ENCODE results near the gene CCSER1.

The CCSER1 gene

DNA sequence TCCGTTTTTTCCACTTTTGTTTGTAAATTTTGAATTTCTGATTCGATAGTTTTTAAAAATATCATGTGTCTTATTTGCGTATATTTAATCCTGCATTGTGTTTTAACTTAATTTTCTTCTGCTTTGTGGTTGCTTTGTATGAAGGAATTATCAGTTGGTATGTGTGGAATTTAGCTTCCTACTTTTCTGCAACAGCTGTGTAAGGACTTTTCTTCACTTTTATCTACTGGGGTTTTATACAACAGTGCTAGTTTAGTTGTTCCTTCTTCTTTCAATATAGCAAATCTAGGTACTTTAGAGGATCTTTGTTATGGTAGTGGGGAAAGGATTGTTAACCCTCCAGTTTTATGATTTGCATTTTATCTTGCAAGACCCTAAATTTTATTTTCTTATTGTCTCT, 410.3 kb downstream of the CCSER1 start:
- no peaks in the 10 kb centered on the region for H3K27me3 ChIP-seq (ENCODE audit: insufficient read depth, low read length)
- TF ChIP-seq EZH2 (IDR thresholded peaks at IDR 0.05; ENCODE audit: borderline replicate concordance, low read length) (no peak), CTCF (IDR thresholded peaks at IDR 0.05; ENCODE audit: low read length) (no peak)
- H3K9me2 ChIP-seq (ENCODE audit: low read depth, low read length), result no peaks in the 10 kb centered on the region
- H3K79me2 ChIP-seq (ENCODE audit: insufficient read depth, low read length), result no peaks in the 10 kb centered on the region
- no peaks in the 10 kb centered on the region for H3F3A ChIP-seq (ENCODE audit: insufficient read depth, low read length)
- H3K4me3 ChIP-seq (ENCODE audit: low read depth, low read length, poor library complexity, severe bottlenecking), result no peak overlapping the region
- H4K20me1 ChIP-seq (ENCODE audit: insufficient read depth, low read length), result no peaks in the 10 kb centered on the region
- no peak overlapping the region for H3K9ac ChIP-seq (ENCODE audit: low read length)
- no peak overlapping the region for H2AFZ ChIP-seq (ENCODE audit: low read length)
- no peaks in the 10 kb centered on the region for H3K9me3 ChIP-seq (ENCODE audit: low read length)
- no peak overlapping the region for H3K4me2 ChIP-seq (ENCODE audit: low read length)
- H3K4me1 ChIP-seq (ENCODE audit: insufficient read depth, low read length, severe bottlenecking), result no peaks in the 10 kb centered on the region
- H3K36me3 ChIP-seq (ENCODE audit: insufficient read depth, low read length), result no peaks in the 10 kb centered on the region
- H3K27ac ChIP-seq (ENCODE audit: low read depth, low read length, poor library complexity, severe bottlenecking), result no peak overlapping the region

GRCh38 chr4:90540536-90540935, 413.3 kb downstream of the CCSER1 start:
- Histone ChIP-seq H3K79me2 (ENCODE audit: insufficient read depth, low read length) (no peaks in the 10 kb centered on the region), H3K9me3 (ENCODE audit: low read length) (no peaks in the 10 kb centered on the region), H3K4me2 (ENCODE audit: low read length) (no peak overlapping the region), H4K20me1 (ENCODE audit: insufficient read depth, low read length) (no peaks in the 10 kb centered on the region), H3K36me3 (ENCODE audit: insufficient read depth, low read length) (no peaks in the 10 kb centered on the region), H3K4me1 (ENCODE audit: insufficient read depth, low read length, severe bottlenecking) (no peaks in the 10 kb centered on the region), H3K9me2 (ENCODE audit: low read depth, low read length) (no peaks in the 10 kb centered on the region), H3K4me3 (ENCODE audit: low read depth, low read length, poor library complexity, severe bottlenecking) (no peak overlapping the region), H3K27ac (ENCODE audit: low read depth, low read length, poor library complexity, severe bottlenecking) (no peak overlapping the region), H3K27me3 (ENCODE audit: insufficient read depth, low read length) (no peaks in the 10 kb centered on the region), H2AFZ (ENCODE audit: low read length) (no peak overlapping the region), H3F3A (ENCODE audit: insufficient read depth, low read length) (no peaks in the 10 kb centered on the region), H3K9ac (ENCODE audit: low read length) (no peak overlapping the region)
- no peak for TF ChIP-seq EZH2 (IDR thresholded peaks at IDR 0.05; ENCODE audit: borderline replicate concordance, low read length)
- TF ChIP-seq CTCF (IDR thresholded peaks at IDR 0.05; ENCODE audit: low read length), result no peak

DNA sequence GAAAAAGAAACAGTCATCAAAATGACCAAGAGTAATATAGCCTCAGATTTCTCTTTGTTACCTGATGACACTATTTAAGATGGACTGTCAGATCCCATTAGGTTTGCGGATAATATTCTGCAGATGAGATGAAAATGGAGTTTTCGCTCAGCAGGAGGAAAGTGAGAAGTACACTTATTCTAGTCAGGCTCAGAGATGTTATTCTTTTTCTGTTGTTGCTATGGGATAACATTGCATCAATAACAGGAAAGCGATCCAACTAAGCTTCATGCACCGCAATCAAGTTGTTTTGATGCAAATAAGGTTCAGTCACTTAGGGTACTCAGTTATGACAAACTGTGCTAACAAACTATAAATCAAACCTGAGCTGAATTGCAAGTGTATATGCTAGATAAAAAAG, 415.0 kb downstream of the CCSER1 start:
- no peaks in the 10 kb centered on the region for H3K36me3 ChIP-seq (ENCODE audit: insufficient read depth, low read length)
- H3K4me2 ChIP-seq (ENCODE audit: low read length), result no peak overlapping the region
- no peaks in the 10 kb centered on the region for H3K9me2 ChIP-seq (ENCODE audit: low read depth, low read length)
- no peaks in the 10 kb centered on the region for H3K9me3 ChIP-seq (ENCODE audit: low read length)
- H3F3A ChIP-seq (ENCODE audit: insufficient read depth, low read length), result no peaks in the 10 kb centered on the region
- no peaks in the 10 kb centered on the region for H3K27me3 ChIP-seq (ENCODE audit: insufficient read depth, low read length)
- no peaks in the 10 kb centered on the region for H3K79me2 ChIP-seq (ENCODE audit: insufficient read depth, low read length)
- no peak for TF ChIP-seq CTCF (IDR thresholded peaks at IDR 0.05; ENCODE audit: low read length)
- TF ChIP-seq EZH2 (IDR thresholded peaks at IDR 0.05; ENCODE audit: borderline replicate concordance, low read length), result no peak
- H3K4me3 ChIP-seq (ENCODE audit: low read depth, low read length, poor library complexity, severe bottlenecking), result no peak overlapping the region
- no peak overlapping the region for H2AFZ ChIP-seq (ENCODE audit: low read length)
- H4K20me1 ChIP-seq (ENCODE audit: insufficient read depth, low read length), result no peaks in the 10 kb centered on the region
- H3K9ac ChIP-seq (ENCODE audit: low read length), result no peak overlapping the region
- H3K27ac ChIP-seq (ENCODE audit: low read depth, low read length, poor library complexity, severe bottlenecking), result no peak overlapping the region
- no peaks in the 10 kb centered on the region for H3K4me1 ChIP-seq (ENCODE audit: insufficient read depth, low read length, severe bottlenecking)

Data from OCI-LY1 (cell line).